OCI-LY3 (cell line): ENCODE data around the gene SLC49A3.
"Not testable (repeated sequence)": the region's sequence is repeated elsewhere in the genome, so short reads cannot be mapped to it uniquely, and the experiment has no call there.

ENCODE experiments used
- CTCF ChIP-seq: fragments of 200-600, 300-600 bp; sonication (generic); IDR thresholded peaks from 2 replicates; pipeline ENCODE4 v1.5.1; 2014; ENCODE audit warnings: antibody characterized with exemption, low read length, low read depth
- EZH2phosphoT487 ChIP-seq: fragments of 200-600 bp; shearing (Covaris generic); IDR thresholded peaks from 2 replicates; pipeline ENCODE4 v1.6.1; 2018; ENCODE audit warnings: antibody characterized with exemption, mixed run types, low read depth

GRCh38 chr4:694341-694940 is 5.5 kb upstream of the SLC49A3 start:
- not testable (repeated sequence) for TF ChIP-seq CTCF, EZH2phosphoT487
